T-cell (primary cell): ENCODE data around the gene MYO15A. TPM values are rescaled to one million over a fixed set of nuclear protein-coding genes. Genes with fewer than 3 reads are reported as not detected.

Experiments used
- ATAC-seq, 4 experiments: fragments of 200-7000 bp in 3 of 4; fragments of 150-1000 bp in 1 of 4; cut with Tn5 transposase; replicated peaks in 1 of 4; 1 replicate in 3 of 4; 2 replicates in 1 of 4; pipeline ENCODE4 v1.10.0; 2021; ENCODE audit warnings: moderate library complexity in 3 of 4, mild to moderate bottlenecking in 2 of 4, moderate number of reproducible peaks in 1 of 4
- CTCF ChIA-PET, 2 donors: fragments of 300-600 bp; sonication (Branson Sonifier 250); formaldehyde crosslinking; loops; one replicate each; lab custom pipeline; 2022; ENCODE audit warnings: antibody characterized with exemption in 2 of 2; lab: Charles Lee
- POLR2A ChIA-PET, 2 donors: fragments of 300-600 bp; sonication (Branson Sonifier 250); formaldehyde crosslinking; loops; one replicate each; lab custom pipeline; 2022; ENCODE audit warnings: antibody characterized with exemption in 2 of 2; lab: Charles Lee
- DNase-seq, 35 experiments: peaks; one replicate each; pipeline versions ENCODE4 v3.0.0 to v3.0.0-alpha.2; 2013 to 2023
- H3K27ac ChIP-seq: one replicate; pipeline ENCODE4 v1.5.1; 2013; ENCODE audit warnings: low read length
- H3K27me3 ChIP-seq, 2 experiments: replicated peaks in 1 of 2; 1 replicate in 1 of 2; 2 replicates in 1 of 2; pipeline versions ENCODE4 v1.6.1 to v1.7.0; 2013; ENCODE audit warnings: low read length in 1 of 2, mixed read lengths in 1 of 2; ENCODE audit not compliant: control insufficient read depth in 2 of 2, insufficient read depth in 2 of 2; ENCODE audit errors: extremely low read depth in 1 of 2
- H3K36me3 ChIP-seq, 2 donors: 1 replicate in 1 of 2; 2 replicates in 1 of 2; pipeline versions ENCODE4 v1.6.1 to v1.7.0; 2013; ENCODE audit warnings: low read length in 1 of 2; ENCODE audit not compliant: control insufficient read depth in 2 of 2, insufficient read depth in 1 of 2; ENCODE audit errors: extremely low read depth in 1 of 2
- H3K4me1 ChIP-seq, 2 experiments: 1 replicate in 1 of 2; 2 replicates in 1 of 2; pipeline versions ENCODE4 v1.6.1 to v1.7.0; 2013; ENCODE audit warnings: low read length in 2 of 2, mixed read lengths in 1 of 2; ENCODE audit not compliant: insufficient read depth in 2 of 2, control insufficient read depth in 1 of 2; ENCODE audit errors: extremely low read depth in 1 of 2
- H3K4me3 ChIP-seq, 2 donors: 1 replicate in 1 of 2; 2 replicates in 1 of 2; pipeline versions ENCODE4 v1.5.1 to v1.7.0; 2013; ENCODE audit warnings: mild to moderate bottlenecking in 2 of 2, low read length in 1 of 2, moderate library complexity in 1 of 2; ENCODE audit not compliant: control insufficient read depth in 1 of 2; ENCODE audit errors: extremely low read depth in 1 of 2
- H3K9me3 ChIP-seq: 2 replicates; pipeline ENCODE4 v1.7.0; 2013
- H3K27ac Mint-ChIP-seq, 2 donors: one replicate each; pipeline ENCODE4 v1.8.0; 2020 to 2021; ENCODE audit warnings: mild to moderate bottlenecking in 2 of 2, mixed read lengths in 2 of 2
- H3K27me3 Mint-ChIP-seq, 2 donors: one replicate each; pipeline ENCODE4 v1.8.0; 2021 to 2022; ENCODE audit warnings: mixed read lengths in 2 of 2
- H3K36me3 Mint-ChIP-seq: one replicate; pipeline ENCODE4 v1.8.0; 2021; ENCODE audit warnings: mixed read lengths
- H3K4me1 Mint-ChIP-seq, 3 donors: one replicate each; pipeline ENCODE4 v1.8.0; 2020 to 2022; ENCODE audit warnings: mixed read lengths in 3 of 3, mild to moderate bottlenecking in 1 of 3
- H3K4me3 Mint-ChIP-seq, 3 donors: one replicate each; pipeline ENCODE4 v1.8.0; 2020 to 2022; ENCODE audit warnings: mild to moderate bottlenecking in 3 of 3, mixed read lengths in 3 of 3, moderate library complexity in 3 of 3
- H3K9me3 Mint-ChIP-seq, 3 donors: one replicate each; pipeline ENCODE4 v1.8.0; 2020 to 2022; ENCODE audit warnings: mixed read lengths in 3 of 3
- WGBS: methylation state at CpG from one replicate; pipeline ENCODE4 v1.1.5; 2013; ENCODE audit warnings: missing lambda C conversion rate; ENCODE audit not compliant: insufficient coverage; 5-methylcytosine and 5-hydroxymethylcytosine counted together
- total RNA-seq, 35 experiments: library from RNA in 6 of 35; stranded (reverse) in 6 of 35; fragments of 120-200 nt in 1 of 35; gene quantifications; one replicate each; pipeline versions ENCODE4 v1.2.1 to v1.2.4 and lab custom pipeline; 2013 to 2026

Gene MYO15A
- total RNA-seq, 5 donors from 2014 or later (not counting 1 experiment from before 2014, with no cell fraction given), result 0.76 to 1.9 (median 1.3) TPM

- H3K36me3 Mint-ChIP-seq, result peaks cover 16% of the 10 kb centered on the region
- Histone ChIP-seq H3K27me3 (peaks cover 0 to 2% of the 10 kb centered on the region in 2 experiments), H3K27ac (no peak overlapping the region), H3K4me3 (no peak overlapping the region), H3K36me3 (peaks cover 5 to 19% of the 10 kb centered on the region in 2 donors), H3K9me3 (no peaks in the 10 kb centered on the region), H3K4me1 (no peaks in the 10 kb centered on the region)
- DNase-seq (no peak), ATAC-seq (no peak)
- CTCF ChIA-PET, result no interaction called here
- no peak overlapping the region for H3K27ac Mint-ChIP-seq
- H3K4me1 Mint-ChIP-seq, result no peaks in the 10 kb centered on the region
- POLR2A ChIA-PET, result no interaction called here
- no peaks in the 10 kb centered on the region for H3K27me3 Mint-ChIP-seq
- 88% methylated on average over 5 of the region's 6 CpGs for WGBS
- no peaks in the 10 kb centered on the region for H3K9me3 Mint-ChIP-seq
- H3K4me3 Mint-ChIP-seq, result no peak overlapping the region
These were observed 585 bp upstream of the MYO15A start for GRCh38 chr17:18107971-18108370.

GRCh38 chr17:18109935-18110485, 1.5 kb downstream of the MYO15A start:
- Histone ChIP-seq H3K4me1 (no peaks in the 10 kb centered on the region), H3K27me3 (peaks cover 0 to 2% of the 10 kb centered on the region in 2 experiments), H3K4me3 (no peak overlapping the region), H3K9me3 (no peaks in the 10 kb centered on the region), H3K27ac (no peak overlapping the region), H3K36me3 (peaks cover 5 to 14% of the 10 kb centered on the region in 2 donors)
- Mint-ChIP-seq H3K27ac (no peak overlapping the region), H3K36me3 (peaks cover 4% of the 10 kb centered on the region), H3K27me3 (no peaks in the 10 kb centered on the region), H3K4me1 (no peaks in the 10 kb centered on the region), H3K9me3 (no peaks in the 10 kb centered on the region), H3K4me3 (no peak overlapping the region)
- no peak for DNase-seq
- 93% methylated on average over 7 of the region's 10 CpGs for WGBS
- ChIA-PET CTCF (interaction anchor here in 1 of 2 donors (0.6 kb wide), 1 partner anchor 792 kb away, joined by 3 read pairs; no protein-coding TSS in a partner anchor), POLR2A (no interaction called here)
- no peak for ATAC-seq

- DNase-seq, result no peak
- Mint-ChIP-seq H3K27ac (no peak overlapping the region), H3K4me3 (no peak overlapping the region), H3K9me3 (no peaks in the 10 kb centered on the region), H3K27me3 (no peaks in the 10 kb centered on the region), H3K4me1 (no peaks in the 10 kb centered on the region), H3K36me3 (peaks cover 4% of the 10 kb centered on the region)
- 67% methylated on average over 4 of the region's 4 CpGs for WGBS
- POLR2A ChIA-PET, result no interaction called here
- Histone ChIP-seq H3K27ac (no peak overlapping the region), H3K36me3 (peaks cover 0 to 9% of the 10 kb centered on the region in 2 donors), H3K27me3 (peaks cover 0 to 2% of the 10 kb centered on the region in 2 experiments), H3K4me1 (no peaks in the 10 kb centered on the region), H3K4me3 (no peak overlapping the region), H3K9me3 (no peaks in the 10 kb centered on the region)
- no peak for ATAC-seq
- CTCF ChIA-PET, result no interaction called here
These were observed 2.1 kb downstream of the MYO15A start for GRCh38 chr17:18110636-18111145.

GRCh38 chr17:18111330-18111971, 2.9 kb downstream of the MYO15A start:
- ChIA-PET POLR2A (no interaction called here), CTCF (no interaction called here)
- no peaks in the 10 kb centered on the region for H3K27me3 Mint-ChIP-seq
- no peak overlapping the region for H3K27ac ChIP-seq
- H3K4me1 ChIP-seq, result no peaks in the 10 kb centered on the region
- DNase-seq, result no peak
- 79% methylated on average over 4 of the region's 6 CpGs for WGBS
- H3K4me3 ChIP-seq, result no peak overlapping the region
- no peak for ATAC-seq
- no peak overlapping the region for H3K4me3 Mint-ChIP-seq
- H3K36me3 ChIP-seq, result peaks cover 0 to 7% of the 10 kb centered on the region in 2 donors
- H3K4me1 Mint-ChIP-seq, result no peaks in the 10 kb centered on the region
- peaks cover 0 to 2% of the 10 kb centered on the region in 2 experiments for H3K27me3 ChIP-seq
- no peaks in the 10 kb centered on the region for H3K9me3 Mint-ChIP-seq
- no peak overlapping the region for H3K27ac Mint-ChIP-seq
- peaks cover 4% of the 10 kb centered on the region for H3K36me3 Mint-ChIP-seq
- H3K9me3 ChIP-seq, result no peaks in the 10 kb centered on the region

GRCh38 chr17:18115517-18115916, 7.0 kb downstream of the MYO15A start:
- H3K9me3 ChIP-seq, result no peaks in the 10 kb centered on the region
- no peaks in the 10 kb centered on the region for H3K9me3 Mint-ChIP-seq
- H3K4me3 ChIP-seq, result no peak overlapping the region
- no peaks in the 10 kb centered on the region for H3K4me1 Mint-ChIP-seq
- no peak overlapping the region for H3K4me3 Mint-ChIP-seq
- H3K27me3 ChIP-seq, result peaks cover 0 to 6% of the 10 kb centered on the region in 2 experiments
- H3K4me1 ChIP-seq, result no peaks in the 10 kb centered on the region
- 45% methylated on average over 3 of the region's 7 CpGs for WGBS
- H3K36me3 ChIP-seq, result no peaks in the 10 kb centered on the region
- ChIA-PET POLR2A (no interaction called here), CTCF (no interaction called here)
- no peak for ATAC-seq
- no peak overlapping the region for H3K27ac ChIP-seq
- H3K27ac Mint-ChIP-seq, result no peak overlapping the region
- no peaks in the 10 kb centered on the region for H3K36me3 Mint-ChIP-seq
- no peak for DNase-seq
- no peaks in the 10 kb centered on the region for H3K27me3 Mint-ChIP-seq

- Mint-ChIP-seq H3K9me3 (no peaks in the 10 kb centered on the region), H3K27me3 (no peaks in the 10 kb centered on the region), H3K4me3 (no peak overlapping the region), H3K4me1 (no peaks in the 10 kb centered on the region), H3K36me3 (no peaks in the 10 kb centered on the region), H3K27ac (no peak overlapping the region)
- H3K4me1 ChIP-seq, result no peaks in the 10 kb centered on the region
- no peak for ATAC-seq
- 78% methylated on average over 5 of the region's 5 CpGs for WGBS
- H3K27me3 ChIP-seq, result peaks cover 0 to 6% of the 10 kb centered on the region in 2 experiments
- H3K36me3 ChIP-seq, result no peaks in the 10 kb centered on the region
- H3K27ac ChIP-seq, result no peak overlapping the region
- H3K4me3 ChIP-seq, result no peak overlapping the region
- no peaks in the 10 kb centered on the region for H3K9me3 ChIP-seq
- POLR2A ChIA-PET, result no interaction called here
- CTCF ChIA-PET, result no interaction called here
- DNase-seq, result no peak
These were observed 7.5 kb downstream of the MYO15A start for GRCh38 chr17:18116078-18116477.
